Neural crest cell (in vitro differentiated cells): ENCODE data around the gene SKIDA1. TPM values are rescaled to one million over a fixed set of nuclear protein-coding genes. Genes with fewer than 3 reads are reported as not detected.

ENCODE experiments used
- DNase-seq: peaks from one replicate; pipeline ENCODE4 v3.0.0; 2021; ENCODE audit warnings: low read depth, mixed read lengths, low spot score
- H3K27ac Mint-ChIP-seq: one replicate; pipeline ENCODE4 v1.8.0; 2021; ENCODE audit warnings: mild to moderate bottlenecking, mixed read lengths; ENCODE audit not compliant: unreplicated experiment
- H3K27me3 Mint-ChIP-seq: 2 replicates; pipeline ENCODE4 v1.8.0; 2021; ENCODE audit warnings: low read depth, mild to moderate bottlenecking, mixed read lengths
- H3K36me3 Mint-ChIP-seq: 2 replicates; pipeline ENCODE4 v1.8.0; 2021; ENCODE audit warnings: low read depth, mild to moderate bottlenecking, mixed read lengths
- H3K4me1 Mint-ChIP-seq: 2 replicates; pipeline ENCODE4 v1.8.0; 2021; ENCODE audit warnings: mixed read lengths
- H3K4me3 Mint-ChIP-seq: one replicate; pipeline ENCODE4 v1.8.0; 2021; ENCODE audit warnings: mild to moderate bottlenecking, mixed read lengths
- H3K9me3 Mint-ChIP-seq: 2 replicates; pipeline ENCODE4 v1.8.0; 2021; ENCODE audit warnings: mixed read lengths
- total RNA-seq: library from RNA; stranded (reverse); gene quantifications from 2 replicates; pipeline ENCODE4 v1.2.1, GENCODE V29; 2021
- TF ChIP-seq, protein P1 (sequence below): fragments of 200-600 bp; sonication (generic); conservative IDR thresholded peaks from 2 replicates; pipeline ENCODE4 v1.5.0; 2021; ENCODE audit warnings: antibody characterized with exemption, mild to moderate bottlenecking

Gene SKIDA1
- total RNA-seq, 1 donor from 2014 or later: 53.0 TPM

GRCh38 chr10:21526860-21527597 is 1.5 kb upstream of the SKIDA1 start:
- H3K9me3 Mint-ChIP-seq: no peaks in the 10 kb centered on the region
- TF ChIP-seq, protein P1, sequence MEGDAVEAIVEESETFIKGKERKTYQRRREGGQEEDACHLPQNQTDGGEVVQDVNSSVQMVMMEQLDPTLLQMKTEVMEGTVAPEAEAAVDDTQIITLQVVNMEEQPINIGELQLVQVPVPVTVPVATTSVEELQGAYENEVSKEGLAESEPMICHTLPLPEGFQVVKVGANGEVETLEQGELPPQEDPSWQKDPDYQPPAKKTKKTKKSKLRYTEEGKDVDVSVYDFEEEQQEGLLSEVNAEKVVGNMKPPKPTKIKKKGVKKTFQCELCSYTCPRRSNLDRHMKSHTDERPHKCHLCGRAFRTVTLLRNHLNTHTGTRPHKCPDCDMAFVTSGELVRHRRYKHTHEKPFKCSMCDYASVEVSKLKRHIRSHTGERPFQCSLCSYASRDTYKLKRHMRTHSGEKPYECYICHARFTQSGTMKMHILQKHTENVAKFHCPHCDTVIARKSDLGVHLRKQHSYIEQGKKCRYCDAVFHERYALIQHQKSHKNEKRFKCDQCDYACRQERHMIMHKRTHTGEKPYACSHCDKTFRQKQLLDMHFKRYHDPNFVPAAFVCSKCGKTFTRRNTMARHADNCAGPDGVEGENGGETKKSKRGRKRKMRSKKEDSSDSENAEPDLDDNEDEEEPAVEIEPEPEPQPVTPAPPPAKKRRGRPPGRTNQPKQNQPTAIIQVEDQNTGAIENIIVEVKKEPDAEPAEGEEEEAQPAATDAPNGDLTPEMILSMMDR: no peak
- peaks cover 64% of the 10 kb centered on the region for H3K4me1 Mint-ChIP-seq
- H3K36me3 Mint-ChIP-seq: no peaks in the 10 kb centered on the region
- H3K27me3 Mint-ChIP-seq: peaks cover 9% of the 10 kb centered on the region
- no peak for DNase-seq
- H3K27ac Mint-ChIP-seq: peak overlapping the region; percentile 99
- peak overlapping the region; percentile 92 for H3K4me3 Mint-ChIP-seq

GRCh38 chr10:21526188-21526859 is 842 bp upstream of the SKIDA1 start:
- Mint-ChIP-seq H3K4me1 (peaks cover 71% of the 10 kb centered on the region), H3K4me3 (peak overlapping the region; percentile 92)
- TF ChIP-seq, protein P1: no peak

DNA sequence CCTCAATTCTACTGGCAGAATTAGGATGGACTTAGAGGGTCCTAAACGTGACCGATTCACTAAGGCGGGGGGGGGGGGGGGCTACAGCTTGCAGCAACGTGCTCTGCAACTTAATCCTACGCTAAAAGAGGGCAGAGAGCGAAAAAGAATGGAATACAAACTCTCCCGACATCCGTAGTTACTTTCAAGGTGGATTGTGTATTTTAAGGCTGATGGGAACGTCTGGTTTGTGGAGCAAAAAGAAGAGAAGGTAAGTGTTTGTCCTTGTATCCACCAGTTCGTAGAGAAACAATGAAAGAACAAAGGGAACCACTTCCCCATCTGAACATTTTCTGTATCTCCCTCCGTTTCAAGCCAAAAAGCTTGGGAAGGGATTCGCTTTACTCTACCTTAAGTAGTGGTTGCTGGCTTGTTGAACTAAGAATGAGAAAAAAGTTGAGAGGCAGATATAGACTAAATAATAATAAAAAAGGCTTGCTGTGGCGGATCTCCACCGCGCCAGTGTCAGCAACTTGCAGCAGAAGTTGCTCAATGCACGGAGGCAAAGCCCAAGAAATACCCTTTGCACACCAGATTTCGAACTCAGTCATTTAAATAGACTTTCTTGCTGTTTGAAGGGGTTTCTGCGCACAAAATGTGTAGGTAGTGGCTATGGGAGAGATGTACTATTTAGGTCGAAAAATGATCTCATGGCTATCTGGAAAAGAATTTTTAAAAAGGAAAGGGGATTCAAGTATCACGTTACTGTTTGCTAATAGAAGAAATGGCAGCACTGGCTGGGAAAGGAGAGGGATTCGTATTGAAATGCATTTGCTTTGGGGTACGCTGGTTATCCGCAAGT is 736 bp downstream of the SKIDA1 start:
- Mint-ChIP-seq H3K27ac (peak overlapping the region; percentile 99), H3K9me3 (no peaks in the 10 kb centered on the region), H3K36me3 (no peaks in the 10 kb centered on the region), H3K27me3 (peaks cover 12% of the 10 kb centered on the region), H3K4me1 (peaks cover 79% of the 10 kb centered on the region), H3K4me3 (peak overlapping the region; percentile 91)
- no peak for DNase-seq
- TF ChIP-seq, protein P1: no peak

More at GRCh38 chr10:21526188-21526859, 842 bp upstream of the SKIDA1 start:
- H3K36me3 Mint-ChIP-seq: no peaks in the 10 kb centered on the region
- H3K27ac Mint-ChIP-seq: peak overlapping the region; percentile 99
- H3K27me3 Mint-ChIP-seq: peaks cover 9% of the 10 kb centered on the region
- no peaks in the 10 kb centered on the region for H3K9me3 Mint-ChIP-seq
- peak; percentile 69 for DNase-seq

DNA sequence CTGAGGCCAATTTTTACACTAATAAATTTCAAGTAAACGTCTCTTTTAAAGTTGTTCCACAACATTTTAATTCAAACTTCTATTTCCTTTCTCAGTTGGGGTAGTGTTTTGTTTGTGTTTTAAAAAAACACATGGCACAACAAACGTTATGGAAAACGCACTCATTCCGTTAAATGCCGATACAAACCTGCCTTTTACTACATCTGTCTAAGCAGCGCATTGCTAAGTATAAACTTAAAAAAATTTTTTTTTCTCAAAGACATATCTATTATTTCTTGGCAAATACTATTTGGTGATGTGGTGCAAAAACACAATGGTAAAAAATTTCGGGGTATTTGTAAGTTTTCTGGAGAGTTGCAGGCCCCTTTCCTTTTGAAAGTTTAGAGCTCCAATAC is 1.4 kb downstream of the SKIDA1 start:
- H3K36me3 Mint-ChIP-seq: no peaks in the 10 kb centered on the region
- TF ChIP-seq, protein P1: no peak
- H3K27me3 Mint-ChIP-seq: peaks cover 12% of the 10 kb centered on the region
- no peaks in the 10 kb centered on the region for H3K9me3 Mint-ChIP-seq
- peaks cover 79% of the 10 kb centered on the region for H3K4me1 Mint-ChIP-seq
- no peak overlapping the region for H3K27ac Mint-ChIP-seq
- H3K4me3 Mint-ChIP-seq: peak overlapping the region; percentile 91
- DNase-seq: no peak

DNA sequence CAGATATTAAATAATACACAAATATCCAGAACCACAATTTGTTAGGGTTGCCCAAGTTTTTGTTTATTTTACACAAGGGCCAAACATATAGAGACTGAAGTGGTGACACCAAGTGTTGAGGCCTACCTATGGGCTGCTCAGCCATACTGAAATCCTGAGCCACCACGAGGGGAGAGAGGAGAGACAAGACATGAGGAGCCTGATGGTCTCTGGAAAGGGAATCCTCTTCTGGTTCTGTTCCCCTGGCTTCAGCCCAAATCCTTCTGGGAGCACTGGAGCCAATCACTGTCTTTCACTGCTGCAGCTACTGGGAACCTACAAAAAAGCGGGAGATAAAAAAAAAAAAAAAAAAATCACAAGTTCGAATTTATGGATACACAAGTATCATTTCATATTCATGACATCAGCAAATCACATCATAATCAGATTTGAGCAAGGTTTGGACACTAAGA is 1.9 kb downstream of the SKIDA1 start:
- Mint-ChIP-seq H3K27me3 (peaks cover 12% of the 10 kb centered on the region), H3K36me3 (no peaks in the 10 kb centered on the region), H3K27ac (peak overlapping the region; percentile 95), H3K9me3 (no peaks in the 10 kb centered on the region), H3K4me1 (peaks cover 79% of the 10 kb centered on the region), H3K4me3 (peak overlapping the region; percentile 91)
- TF ChIP-seq, protein P1: no peak
- no peak for DNase-seq
